ENCODE measurements around the gene HGF.
"Not testable (repeated sequence)": the region's sequence is repeated elsewhere in the genome, so short reads cannot be mapped to it uniquely, and the experiment has no call there.

DNA sequence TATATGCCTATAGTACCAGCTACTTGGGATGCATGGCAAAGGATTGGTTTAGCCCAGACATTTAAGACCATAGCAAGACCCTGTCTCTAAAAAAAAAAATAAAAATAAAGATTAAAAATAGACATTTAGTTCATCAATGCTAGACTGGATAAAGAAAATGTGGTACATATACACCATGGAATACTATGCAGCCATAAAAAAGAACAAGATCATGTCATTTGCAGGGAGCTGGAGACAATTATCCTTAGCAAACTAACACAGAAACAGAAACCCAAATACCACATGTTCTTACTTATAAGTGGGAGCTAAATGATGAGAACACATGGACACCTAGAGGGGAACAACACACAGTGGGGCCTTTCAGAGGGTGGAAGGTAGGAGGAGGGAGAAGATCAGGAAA lies 38.5 kb upstream of the HGF start:
- TF ChIP-seq CTCF, POLR2A (IDR thresholded peaks at IDR 0.05): not testable (repeated sequence)
